ENCODE results near the gene AIM2.
"Not testable (repeated sequence)": the region's sequence is repeated elsewhere in the genome, so short reads cannot be mapped to it uniquely, and the experiment has no call there.

The AIM2 gene

DNA sequence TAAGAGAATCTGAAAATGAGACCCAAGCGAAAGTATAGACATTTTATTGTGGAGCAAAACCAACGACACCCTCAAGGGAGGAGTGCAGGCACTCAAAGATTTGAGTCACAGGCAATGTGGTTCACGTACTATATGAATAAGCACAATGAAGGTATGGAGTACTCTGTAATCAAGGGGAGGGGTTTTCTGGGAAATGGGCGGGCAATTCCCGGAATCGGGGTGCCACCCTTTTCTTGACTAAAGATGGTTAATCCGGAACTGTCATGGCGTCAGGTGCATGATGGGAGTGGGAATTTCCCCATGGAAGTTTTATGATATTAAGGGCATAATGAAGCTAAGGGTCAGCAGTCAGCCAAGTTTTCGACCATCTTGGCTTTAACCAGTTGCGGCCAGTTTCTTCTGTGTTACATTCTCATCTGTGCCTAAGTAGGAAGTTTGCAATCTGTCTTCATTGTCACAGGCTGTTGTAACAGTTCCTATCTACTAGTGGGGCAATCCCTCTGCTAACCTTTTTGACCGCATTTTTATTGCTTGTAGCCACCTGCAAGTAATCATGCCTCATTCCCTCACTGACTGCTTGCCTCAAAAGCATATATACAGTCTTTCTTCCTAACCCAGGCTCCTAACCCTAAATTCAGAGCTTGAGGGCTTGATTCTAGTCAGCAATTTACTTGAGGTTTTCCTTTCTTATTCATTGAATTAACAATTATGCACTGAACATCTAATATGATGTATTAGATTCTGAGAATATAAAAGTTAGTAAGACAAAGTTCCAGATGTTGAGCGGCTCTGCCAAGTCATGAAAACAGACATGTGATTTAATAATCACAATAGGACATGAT lies 775 bp upstream of the AIM2 start:
- FAIRE-seq: no peak

DNA sequence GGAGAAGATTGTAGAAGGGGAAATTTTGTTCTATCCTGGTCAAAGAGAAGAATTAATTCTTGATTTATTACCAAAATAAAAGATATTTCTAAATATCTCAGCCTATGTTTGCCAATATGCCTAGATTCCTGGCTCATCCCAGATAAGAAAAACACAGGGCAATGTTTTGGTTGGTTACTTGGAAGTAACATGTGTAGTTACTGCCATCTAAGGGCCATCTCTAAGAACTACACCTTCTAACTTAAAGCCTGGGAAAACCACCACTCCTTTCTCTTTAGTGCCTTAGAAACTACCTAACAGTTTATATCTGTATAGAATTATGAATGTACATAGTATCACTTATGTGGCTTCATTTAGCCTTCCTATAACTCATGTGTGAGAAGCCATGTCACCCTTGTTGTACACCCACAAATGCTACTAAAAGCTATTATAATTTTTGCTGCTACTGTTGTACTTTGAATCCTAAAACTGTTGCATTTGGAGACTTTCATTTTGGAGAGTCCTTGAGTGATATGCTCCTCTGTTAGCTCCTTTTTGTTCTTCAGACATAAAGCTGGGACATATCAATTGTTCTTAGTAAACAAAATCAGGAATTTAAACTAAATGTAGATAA lies 4.5 kb downstream of the AIM2 start:
- peak; percentile 96 for FAIRE-seq

DNA sequence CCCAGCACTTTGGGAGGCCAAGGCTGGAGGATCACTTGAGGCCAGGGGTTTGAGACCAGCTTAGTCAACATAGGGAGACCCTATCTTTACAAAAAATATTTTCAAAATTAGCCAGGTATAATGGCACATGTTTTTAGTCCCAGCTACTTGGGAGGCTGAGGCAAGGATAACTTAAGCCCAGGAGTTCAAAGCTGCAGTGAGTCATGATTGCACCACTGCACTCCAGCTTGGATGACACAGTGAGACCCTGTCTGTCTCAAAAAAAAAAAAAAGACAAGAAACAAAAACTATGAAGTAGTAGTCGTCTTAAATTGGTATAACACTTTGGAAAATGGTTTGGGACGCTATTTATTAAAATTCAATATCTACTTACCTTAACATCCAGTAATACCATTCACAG lies 7.7 kb downstream of the AIM2 start:
- no peak for FAIRE-seq

DNA sequence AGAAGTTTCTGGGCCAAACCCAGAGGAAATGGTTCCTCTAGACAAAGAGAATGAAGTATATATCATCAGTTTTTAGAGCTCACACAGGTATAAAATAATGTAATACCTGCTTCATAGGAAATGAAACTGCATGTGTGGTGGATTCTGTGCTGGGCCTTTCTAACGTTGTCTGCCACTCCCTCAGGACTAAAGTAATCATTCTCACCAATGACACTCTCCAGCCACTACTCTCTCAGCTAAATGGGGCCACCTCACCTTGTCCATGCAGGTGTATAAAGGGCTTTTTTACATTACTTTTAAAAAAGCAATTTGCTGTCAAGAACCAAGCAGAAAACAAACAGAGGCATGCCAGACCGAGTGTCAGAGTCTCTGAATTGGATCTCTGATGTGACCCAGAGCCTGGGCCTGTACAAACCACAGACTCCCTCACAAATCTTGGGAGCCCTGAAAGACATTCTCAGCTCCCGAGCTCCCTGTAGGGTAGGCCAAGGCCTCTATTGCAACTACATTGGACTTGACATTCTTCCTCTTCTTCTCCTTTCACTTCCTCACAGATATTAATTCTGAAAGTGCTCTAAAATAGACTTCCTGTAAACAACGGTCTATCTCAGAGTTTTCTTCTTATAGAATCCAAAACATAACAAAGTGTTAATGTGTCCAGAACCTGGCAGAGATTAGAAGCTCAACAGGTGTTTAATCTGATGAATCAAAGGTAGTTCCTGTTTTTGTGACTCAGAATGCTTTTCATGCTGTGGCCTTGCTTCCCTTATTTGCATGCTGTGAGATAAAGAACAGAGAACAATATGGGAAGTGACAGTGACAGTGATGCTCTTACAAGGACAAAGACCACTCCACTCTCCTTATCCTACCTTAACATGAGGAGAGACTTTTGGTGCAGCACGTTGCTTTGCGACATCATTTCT lies 8.6 kb downstream of the AIM2 start:
- FAIRE-seq: no peak

DNA sequence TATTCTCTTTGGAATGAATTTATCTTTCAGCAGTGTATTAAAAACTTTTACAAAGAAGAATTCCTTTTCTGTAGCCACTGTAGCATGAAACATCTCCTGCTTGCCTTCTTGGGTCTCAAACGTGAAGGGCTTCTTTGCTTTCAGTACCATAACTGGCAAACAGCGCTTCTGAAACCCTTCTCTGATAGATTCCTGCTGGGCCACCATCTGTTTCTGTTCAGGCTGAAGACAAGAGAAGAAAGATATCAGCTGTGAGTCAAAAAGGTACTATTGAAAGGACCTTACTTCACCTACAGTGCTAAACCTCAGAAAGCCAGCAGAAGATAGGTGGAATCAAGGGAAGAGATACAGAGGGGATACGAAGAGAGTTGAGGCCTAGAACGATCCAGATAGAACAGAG lies 10.5 kb downstream of the AIM2 start:
- FAIRE-seq: no peak

DNA sequence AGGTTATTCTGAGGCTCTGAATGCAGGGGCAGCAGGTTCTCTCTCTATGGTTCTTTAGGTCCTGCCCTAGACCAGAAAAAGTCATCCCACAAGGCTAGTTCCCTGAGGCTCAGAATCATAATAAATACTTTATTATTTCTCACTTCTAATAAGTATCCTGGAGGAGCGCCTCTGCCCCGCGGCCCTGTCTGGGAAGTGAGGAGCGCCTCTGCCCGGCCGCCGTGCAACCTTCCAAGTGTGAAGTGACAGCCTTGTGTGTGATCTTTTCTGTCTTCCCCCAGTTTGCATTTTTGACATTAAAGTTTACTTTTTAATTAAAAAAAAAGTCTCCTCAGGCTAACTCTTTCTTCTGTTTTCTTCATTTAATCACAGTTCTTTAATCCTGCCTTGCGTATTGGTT lies 11.5 kb downstream of the AIM2 start:
- FAIRE-seq: no peak

DNA sequence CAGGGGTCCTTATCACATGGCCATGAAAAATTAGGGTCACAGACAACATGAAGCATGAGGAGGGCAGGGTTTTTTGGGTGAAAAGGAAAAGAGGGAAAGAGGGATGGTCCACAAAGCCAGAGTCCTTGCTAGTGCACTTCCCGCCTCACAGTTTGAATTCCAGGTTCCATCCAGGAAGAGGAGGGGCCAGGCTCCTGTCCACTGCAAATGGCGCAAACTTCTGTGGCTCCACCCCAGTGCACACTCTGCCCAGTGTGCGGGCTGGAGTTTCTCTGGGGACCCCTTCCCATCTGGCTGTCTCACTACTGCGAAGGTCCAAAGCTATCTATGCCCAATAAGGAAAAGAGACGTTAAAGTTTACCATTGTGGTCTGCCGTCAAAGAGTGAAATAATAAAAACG lies 17.8 kb downstream of the AIM2 start:
- no peak for FAIRE-seq

DNA sequence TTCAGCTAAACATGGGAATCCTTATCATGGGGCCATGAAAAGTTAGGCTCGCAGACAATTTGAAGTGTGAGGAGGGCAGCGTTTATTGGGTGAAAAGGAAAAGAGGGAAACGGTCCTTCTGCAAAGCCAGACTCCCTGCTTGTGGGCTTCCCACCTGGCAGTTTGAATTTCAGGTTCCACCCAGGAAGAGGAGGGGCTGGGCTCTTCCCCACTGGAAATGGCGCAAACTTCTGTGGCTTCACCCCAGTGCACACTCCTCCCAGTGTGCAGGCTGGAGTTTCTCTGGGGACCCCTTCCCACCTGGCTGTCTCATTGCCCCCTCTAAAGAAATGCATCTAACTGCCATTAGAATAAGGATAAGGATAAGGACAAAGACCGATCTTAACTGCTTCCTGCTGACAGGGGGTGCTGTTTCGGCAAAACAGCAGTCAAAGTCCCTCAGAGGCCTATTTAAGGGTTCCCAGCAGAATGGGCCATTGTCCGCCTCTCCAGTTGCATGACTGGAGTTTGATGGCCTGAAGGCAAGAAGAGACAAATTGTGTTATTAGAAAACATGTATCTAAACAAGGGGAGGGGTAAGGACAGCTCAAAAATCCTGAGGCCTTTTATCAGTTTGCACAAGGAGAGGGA lies 20.4 kb downstream of the AIM2 start:
- no peak for FAIRE-seq

DNA sequence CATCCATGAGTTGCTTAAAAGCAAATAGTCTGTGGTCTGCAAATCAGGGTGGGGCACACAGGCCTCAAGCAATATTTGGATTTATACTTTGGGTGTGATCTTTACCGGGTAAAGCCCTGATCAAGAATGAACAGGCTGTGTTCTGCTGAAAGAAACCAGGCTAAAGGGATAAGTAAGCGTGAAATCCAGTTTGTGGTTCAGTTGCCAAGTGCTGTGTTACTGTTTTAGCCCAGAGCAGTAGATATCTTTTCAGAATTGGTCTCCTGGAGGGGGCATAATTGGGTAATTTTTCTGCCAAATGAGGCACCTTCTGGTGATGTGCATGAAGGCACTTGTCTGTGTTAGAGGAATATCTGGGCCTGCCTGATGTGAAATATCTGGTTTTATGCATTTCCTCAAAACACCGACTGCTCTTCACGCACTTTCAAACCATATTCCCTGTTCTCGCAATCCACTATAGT lies 21.4 kb downstream of the AIM2 start:
- FAIRE-seq: no peak

DNA sequence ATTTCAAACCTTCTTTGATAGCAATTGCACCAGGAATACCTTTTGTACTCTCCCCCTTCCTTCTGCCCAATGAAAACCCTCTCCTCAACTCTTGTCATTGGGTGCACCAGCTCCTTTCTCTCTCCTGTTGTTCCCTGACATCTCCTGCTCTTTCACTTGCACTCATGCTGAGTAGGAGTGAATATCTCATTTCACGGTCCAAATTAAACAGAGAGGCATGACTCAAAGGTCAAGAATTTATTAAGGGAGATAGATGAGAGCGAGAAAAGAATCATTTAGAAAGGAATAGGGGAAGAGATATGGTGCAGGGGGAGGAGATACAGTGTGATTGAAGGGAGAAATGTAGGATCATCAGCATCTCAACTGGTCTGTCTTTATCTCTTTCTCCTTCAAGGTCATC lies 22.1 kb downstream of the AIM2 start:
- no peak for FAIRE-seq

DNA sequence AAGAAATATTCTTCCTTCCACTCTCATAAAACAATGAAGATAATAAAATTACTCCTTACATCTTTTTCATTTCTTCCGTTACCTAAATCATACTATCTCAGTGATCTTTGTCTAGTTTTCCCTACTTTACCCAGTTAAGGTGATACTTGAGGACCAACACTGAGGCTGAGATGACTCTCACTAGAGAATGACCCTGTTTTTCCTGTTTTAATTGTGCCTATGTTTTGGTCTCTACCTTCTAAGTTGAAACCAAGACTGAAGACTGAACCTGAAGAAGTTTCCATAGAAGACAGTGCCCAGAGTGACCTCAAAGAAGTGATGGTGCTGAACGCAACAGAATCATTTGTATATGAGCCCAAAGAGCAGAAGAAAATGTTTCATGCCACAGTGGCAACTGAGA lies 25.1 kb downstream of the AIM2 start:
- no peak for FAIRE-seq

DNA sequence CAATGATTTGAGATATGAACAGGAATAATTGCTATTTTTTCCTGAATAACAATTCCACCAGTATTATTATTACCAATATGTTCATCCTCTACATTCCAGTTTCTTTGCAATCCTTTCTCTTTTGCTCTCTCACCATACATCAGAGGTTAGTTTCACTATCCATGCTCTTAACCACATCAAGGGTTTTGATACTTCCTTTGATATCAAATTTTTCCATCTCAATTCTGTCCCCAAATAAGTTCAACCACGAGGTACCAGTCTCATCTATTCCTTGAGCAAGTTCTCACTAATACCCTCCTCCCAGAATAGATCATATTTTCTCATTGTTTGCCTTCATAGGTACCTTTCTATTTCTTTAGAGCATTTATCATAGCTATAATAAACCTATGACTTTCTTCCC lies 30.1 kb downstream of the AIM2 start:
- FAIRE-seq: not testable (repeated sequence)

DNA sequence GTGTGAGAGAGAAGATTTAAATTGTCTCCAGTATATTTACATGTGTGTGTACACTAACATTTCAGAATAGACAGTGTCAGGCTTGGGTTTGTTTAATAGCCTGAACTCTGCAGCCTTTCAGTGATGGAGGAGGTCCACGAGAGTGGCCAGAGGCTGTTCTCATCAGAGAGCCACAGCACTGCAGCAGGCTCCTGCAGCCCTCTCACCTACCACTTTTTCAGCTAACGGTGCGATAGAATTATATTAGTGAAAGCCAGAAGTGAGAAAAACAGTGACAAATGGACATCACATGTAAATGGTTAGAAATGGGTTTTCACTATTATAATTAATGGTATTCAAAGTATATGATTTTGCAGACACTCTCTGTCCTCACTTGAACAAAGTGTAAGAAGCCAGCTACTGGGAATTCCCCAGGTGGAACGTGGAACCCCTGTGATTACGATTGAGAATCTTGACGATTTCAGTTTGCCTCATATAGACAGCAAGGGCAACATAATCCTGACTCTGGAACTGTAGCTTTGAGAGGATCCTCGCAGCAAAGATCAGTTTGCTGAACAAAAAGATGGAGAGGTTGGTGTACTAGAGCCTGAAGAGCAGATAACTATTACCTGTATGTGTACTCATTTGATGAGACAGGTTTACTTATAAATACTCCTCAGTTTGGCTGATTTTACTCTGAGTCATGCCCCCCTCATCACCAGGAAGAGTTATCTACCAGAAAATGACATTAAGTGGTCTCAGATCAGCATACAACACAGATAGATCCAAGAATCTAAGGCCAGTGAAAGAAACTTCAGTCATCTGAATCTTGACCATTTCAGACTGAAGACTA lies 35.5 kb downstream of the AIM2 start:
- FAIRE-seq: no peak

DNA sequence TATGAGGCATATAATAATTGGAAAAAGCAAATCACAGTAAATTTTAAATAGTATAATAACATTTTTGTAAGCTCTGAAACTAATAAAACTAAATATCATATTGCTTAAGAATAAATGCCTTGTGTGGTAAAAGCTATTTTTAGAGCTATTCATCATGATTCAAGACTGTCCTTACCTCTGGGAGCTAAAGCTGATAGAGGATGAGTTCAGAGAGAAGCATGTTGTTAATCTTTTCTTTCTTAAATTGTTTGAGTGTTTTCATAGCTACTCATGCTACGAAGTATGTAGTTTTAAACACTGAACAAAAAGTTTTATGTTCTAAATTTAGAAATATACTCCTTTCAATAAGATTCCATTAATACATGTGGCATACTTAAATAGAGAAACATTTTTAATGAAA lies 36.4 kb downstream of the AIM2 start:
- FAIRE-seq: no peak

DNA sequence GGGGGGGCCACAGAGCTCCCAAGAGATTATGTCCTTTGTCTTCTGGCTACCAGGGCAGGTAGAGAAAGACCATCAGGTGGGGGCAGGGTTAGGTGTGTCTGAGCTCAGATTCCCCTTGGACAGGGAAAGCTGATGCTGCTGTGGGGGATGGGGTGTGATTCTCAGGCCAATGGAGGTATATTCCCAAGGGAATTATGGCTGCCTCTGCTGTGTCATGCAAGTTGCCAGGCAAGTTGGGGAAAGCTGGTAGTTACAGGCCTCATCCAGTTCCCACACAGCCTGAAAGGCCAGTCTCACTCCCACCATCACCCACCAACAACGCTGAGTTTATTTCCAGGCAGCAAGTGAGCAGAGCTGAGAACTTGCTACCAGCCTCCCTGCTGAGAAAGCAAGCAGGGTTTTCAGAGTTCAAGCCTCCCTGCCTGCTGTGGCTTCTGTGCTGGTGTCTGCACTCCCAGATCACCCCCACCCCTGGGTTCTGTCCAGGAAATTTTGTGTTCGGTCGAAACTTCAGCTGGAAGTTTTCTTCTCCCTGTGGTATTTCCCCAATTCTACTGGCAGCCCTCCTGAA lies 45.6 kb downstream of the AIM2 start:
- FAIRE-seq: no peak

DNA sequence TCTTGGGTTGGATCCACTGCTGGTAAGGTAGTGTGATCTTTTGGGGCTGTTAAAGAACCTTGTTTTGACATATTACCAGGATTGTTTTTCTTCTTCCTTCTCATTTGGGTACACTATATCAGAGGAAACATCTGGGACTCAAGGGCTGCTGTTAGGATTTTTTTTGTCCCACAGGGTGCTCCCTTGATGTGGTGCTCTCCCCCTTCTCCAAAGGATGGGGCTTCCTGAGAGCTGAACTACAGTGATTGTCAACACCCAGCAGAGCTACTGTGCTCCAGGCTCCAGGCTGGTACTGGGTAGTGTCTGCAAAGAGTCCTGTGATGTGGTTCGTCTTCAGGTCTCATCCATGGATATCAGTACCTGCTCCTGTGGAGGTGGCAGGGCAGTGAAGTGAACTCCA lies 46.3 kb downstream of the AIM2 start:
- no peak for FAIRE-seq

DNA sequence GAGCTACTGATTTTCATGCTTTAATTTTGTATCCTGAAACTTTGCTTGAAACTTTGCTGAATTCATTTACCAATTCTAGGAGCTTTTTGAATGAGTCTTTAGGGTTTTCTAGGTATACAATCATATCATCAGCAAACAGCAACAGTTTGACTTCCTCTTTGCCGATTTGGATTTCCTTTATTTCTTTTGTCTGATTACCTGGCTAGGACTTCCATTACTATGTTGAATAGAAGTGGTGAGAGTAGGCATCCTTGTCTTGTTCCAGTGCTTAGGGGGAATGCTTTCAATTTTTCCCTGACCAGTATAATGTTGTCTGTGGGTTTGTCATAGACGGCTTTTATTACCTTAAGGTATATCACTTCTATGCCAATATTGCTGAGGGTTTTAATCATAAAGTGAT lies 49.7 kb downstream of the AIM2 start:
- not testable (repeated sequence) for FAIRE-seq

DNA sequence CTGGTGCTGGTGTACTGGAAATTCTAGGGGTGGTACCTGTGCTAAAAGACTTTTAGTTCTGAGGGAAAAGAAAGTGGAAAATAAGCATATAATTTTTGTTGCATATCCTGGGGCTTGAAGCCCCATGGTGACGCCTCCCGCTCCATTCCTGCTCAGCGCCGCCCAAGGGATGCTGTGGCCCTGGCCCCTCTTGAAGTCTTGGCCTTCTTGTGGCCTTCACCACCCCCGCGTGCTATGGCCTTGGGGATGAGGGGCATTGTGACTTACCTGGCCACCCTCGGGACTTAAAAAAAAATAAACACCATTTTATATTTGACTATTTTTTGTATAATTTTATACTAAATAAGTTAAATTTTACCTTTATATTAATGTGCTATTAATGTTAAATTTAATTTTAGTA lies 51.5 kb downstream of the AIM2 start:
- peak; percentile 30 for FAIRE-seq

DNA sequence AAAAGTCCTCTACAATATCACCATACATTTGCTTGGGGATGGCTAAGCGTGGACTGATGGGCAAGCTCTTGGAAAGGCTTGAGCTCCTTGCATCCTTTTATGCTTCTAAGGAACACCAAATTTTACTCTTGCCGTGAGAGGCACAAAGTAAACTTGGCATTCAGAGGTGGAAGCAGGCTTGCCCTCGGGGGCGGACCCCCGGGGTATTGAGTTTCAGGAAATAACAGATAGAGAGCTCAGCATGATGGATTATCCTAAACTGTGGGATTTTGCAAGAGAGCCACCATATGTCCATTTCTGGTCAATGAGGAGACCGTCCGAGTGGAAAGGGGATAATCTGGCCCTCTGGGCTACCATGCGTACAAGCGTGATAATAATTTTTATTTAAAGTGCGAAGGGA lies 52.8 kb downstream of the AIM2 start:
- no peak for FAIRE-seq

DNA sequence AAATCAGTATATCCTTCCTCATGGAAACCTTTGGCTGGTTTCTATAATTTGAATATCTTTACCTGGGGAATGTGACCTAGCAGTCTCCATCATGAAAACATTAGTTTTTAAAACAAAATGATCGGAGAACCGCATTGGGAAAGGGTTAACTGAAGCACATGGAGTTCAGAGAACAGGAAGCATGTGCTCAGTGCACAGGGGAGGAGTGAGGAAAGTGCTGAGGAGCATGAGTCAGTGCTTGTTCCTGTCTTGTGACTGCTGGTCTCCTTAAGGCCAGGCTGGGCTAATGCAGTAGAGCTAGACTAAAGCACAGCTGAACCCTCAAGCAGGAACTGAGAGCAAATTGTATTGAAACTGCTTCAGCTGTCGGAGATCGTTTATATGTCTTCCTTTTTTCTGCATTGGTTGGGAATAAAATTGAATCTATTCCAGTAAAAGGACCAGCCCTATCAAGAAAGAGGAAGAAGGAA lies 61.1 kb downstream of the AIM2 start:
- FAIRE-seq: no peak

DNA sequence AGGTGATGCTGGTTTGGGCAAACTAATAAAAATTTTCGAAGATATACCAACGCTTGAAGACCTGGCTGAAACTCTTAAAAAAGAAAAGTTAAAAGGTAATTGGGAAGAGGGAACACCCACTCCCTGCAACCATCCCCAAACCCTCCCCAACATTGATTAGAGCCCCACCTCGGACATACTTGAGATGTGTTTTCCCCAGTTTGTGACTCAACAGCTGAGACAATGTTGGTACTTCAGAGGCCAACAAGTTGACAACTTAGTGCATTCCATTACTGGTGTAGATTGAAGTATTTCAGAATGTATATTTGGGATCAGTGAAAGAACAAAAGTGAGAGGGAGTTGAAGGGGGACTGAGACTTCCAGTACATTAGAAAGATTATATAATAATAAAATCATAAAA lies 61.7 kb downstream of the AIM2 start:
- no peak for FAIRE-seq

Data from A204.1 (cell line).